NCI-H2107 (cell line): ENCODE results near the gene RYR1.
"Not testable (repeated sequence)": the region's sequence is repeated elsewhere in the genome, so short reads cannot be mapped to it uniquely, and the experiment has no call there.

Source experiments
- DNase-seq: peaks from one replicate; lab custom pipeline; 2025; lab: John Stamatoyannopoulos, UW

RYR1 gene

GRCh38 chr19:38538793-38539528 is 105.5 kb downstream of the RYR1 start:
- no peak for DNase-seq

GRCh38 chr19:38539751-38540150 is 106.3 kb downstream of the RYR1 start:
- DNase-seq, result no peak

GRCh38 chr19:38542040-38542439 is 108.5 kb downstream of the RYR1 start:
- no peak for DNase-seq

- DNase-seq, result no peak
Measured at GRCh38 chr19:38543286-38543806, 109.9 kb downstream of the RYR1 start.

- DNase-seq, result no peak
Measured at GRCh38 chr19:38543807-38544568, 110.5 kb downstream of the RYR1 start.

GRCh38 chr19:38544569-38545315 is 111.3 kb downstream of the RYR1 start:
- DNase-seq, result no peak

GRCh38 chr19:38545596-38545995 is 112.1 kb downstream of the RYR1 start:
- DNase-seq, result no peak

GRCh38 chr19:38547421-38547820 is 113.9 kb downstream of the RYR1 start:
- no peak for DNase-seq

- no peak for DNase-seq
Measured at GRCh38 chr19:38549061-38549460, 115.6 kb downstream of the RYR1 start.

- DNase-seq, result no peak
Measured at GRCh38 chr19:38549942-38550341, 116.5 kb downstream of the RYR1 start.

GRCh38 chr19:38550376-38550775 is 116.9 kb downstream of the RYR1 start:
- no peak for DNase-seq

- no peak for DNase-seq
Measured at GRCh38 chr19:38551450-38551813, 117.9 kb downstream of the RYR1 start.

GRCh38 chr19:38553239-38553638 is 119.7 kb downstream of the RYR1 start:
- not testable (repeated sequence) for DNase-seq

GRCh38 chr19:38554676-38555141 is 121.2 kb downstream of the RYR1 start:
- DNase-seq, result no peak

- DNase-seq, result no peak
Measured at GRCh38 chr19:38555200-38555599, 121.7 kb downstream of the RYR1 start.

GRCh38 chr19:38556521-38557174 is 123.2 kb downstream of the RYR1 start:
- no peak for DNase-seq

- DNase-seq, result no peak
Measured at GRCh38 chr19:38557205-38557799, 123.8 kb downstream of the RYR1 start.

GRCh38 chr19:38558933-38559332 is 125.4 kb downstream of the RYR1 start:
- not testable (repeated sequence) for DNase-seq

- no peak for DNase-seq
Measured at GRCh38 chr19:38559428-38560401, 126.2 kb downstream of the RYR1 start.

- DNase-seq, result no peak
Measured at GRCh38 chr19:38561053-38561606, 127.6 kb downstream of the RYR1 start.
